HG02885 (cell line): ENCODE measurements around the gene COL1A1.
A peak's percentile ranks its signal among the peaks of the same experiment; 100 is the strongest.

Experiments
- ATAC-seq: cut with Tn5 transposase; IDR thresholded peaks from one replicate; pipeline ENCODE4 v1.9.1; 2021; ENCODE audit warnings: mild to moderate bottlenecking; ENCODE audit not compliant: unreplicated experiment, poor library complexity

Gene COL1A1

DNA sequence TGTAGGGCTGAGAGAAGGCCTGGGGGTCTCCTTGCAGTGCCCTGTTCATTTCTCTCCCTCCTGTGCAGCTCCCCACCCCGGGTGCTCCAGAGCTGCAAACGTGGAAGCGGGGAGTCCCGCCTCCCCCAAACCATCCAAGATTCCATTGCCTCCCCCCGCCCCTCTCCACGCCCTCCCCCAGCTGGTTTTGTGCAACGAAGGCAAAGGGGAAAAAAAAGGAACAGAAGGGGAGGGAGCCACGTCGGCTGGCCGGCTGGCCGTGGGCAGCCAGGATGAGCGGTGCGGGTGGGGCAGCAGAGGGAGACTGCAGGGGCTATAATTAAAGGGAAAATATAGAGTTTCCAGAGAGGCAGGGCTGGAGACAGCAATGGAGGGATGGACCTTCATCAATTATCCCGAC lies 1.7 kb upstream of the COL1A1 start:
- no peak for ATAC-seq

DNA sequence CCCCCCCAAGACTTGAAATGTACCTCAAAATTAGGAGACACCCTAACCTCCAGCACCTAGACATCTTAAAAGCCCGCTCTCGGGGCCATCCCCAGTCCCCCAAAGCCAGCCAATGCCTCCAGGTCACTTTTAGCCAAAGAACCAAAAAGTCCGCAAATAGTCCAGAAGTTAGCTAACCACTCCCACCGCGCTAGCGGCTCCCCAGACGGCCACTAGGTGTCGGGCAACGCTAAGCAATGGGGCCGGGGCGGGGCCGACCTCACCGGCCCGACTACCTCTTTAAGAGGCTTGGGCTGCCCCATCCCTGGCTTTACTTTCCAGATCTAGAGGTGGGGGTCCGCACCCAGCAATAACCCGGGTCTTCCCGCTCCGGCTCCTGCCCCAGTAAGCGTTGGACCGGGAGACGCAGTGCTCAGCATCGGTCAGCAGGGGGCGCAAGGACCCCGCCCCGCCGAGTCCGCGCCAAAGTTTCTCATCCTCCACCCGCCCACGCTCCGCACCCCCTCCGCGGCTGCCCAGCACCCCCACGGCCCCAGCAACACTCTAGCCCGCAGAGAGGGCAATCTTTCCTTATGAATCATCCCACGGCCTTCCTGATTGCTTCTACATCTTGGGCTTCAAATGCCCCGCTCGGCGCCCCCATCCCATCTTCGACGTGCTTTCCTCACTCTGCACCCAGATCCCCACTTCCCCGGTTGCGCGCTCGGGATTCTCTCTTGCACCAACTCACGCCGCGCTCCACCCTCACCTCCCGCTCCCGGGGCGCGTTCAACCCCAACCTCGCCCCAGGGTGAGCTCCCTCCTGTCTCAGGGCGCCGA lies 765 bp downstream of the COL1A1 start:
- peak; percentile 64 for ATAC-seq

DNA sequence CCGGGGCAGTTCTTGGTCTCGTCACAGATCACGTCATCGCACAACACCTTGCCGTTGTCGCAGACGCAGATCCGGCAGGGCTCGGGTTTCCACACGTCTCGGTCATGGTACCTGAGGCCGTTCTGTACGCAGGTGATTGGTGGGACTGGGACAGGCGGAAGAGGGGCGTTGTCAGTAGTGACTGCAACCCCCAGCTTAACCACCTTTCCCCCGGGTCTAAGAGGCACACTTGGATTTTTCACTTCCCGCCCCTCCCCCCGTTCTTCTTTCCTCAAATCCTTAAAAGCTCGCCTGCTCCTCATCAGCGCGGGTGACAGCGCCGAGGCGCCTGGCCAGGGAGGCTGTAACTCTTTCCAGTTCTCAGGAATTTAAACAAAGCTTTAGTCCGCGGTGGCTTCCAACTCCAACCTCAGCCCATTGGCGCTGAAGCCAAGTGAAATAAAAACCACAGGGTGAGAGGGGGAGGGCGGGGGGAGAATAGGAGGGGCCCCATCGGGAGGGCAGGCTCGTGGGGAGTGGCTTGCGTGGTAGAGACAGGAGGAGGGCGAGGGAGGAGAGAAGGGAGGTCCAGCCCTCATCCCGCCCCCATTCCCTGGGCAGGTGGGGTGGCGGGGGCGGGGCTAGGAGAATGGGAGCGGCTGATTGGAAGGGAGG lies 1.5 kb downstream of the COL1A1 start:
- ATAC-seq, result peak; percentile 41

DNA sequence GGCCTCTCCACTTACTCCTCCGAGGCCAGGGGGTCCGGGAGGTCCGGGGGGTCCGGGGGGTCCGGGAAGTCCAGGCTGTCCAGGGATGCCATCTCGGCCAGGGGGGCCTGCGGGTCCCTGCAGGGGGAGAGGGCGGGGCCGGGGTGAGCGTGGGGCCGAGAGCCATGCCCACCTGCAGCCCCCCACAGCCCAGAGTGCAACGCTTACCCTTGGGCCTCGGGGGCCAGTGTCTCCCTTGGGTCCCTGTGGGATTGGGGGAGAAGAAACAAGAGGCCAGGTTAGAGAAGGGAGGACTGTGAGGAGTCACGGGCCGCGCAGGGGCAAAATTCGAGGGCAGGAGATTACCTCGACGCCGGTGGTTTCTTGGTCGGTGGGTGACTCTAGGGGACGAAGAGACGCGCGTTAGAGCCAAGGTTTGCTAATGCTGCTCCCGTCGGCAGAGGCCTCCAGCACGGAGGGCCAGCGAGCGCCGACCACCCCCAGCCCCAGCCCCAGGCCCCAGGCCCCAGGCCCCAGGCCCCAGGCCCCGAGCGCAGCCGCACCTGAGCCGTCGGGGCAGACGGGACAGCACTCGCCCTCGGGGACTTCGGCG lies 2.1 kb downstream of the COL1A1 start:
- ATAC-seq, result no peak

DNA sequence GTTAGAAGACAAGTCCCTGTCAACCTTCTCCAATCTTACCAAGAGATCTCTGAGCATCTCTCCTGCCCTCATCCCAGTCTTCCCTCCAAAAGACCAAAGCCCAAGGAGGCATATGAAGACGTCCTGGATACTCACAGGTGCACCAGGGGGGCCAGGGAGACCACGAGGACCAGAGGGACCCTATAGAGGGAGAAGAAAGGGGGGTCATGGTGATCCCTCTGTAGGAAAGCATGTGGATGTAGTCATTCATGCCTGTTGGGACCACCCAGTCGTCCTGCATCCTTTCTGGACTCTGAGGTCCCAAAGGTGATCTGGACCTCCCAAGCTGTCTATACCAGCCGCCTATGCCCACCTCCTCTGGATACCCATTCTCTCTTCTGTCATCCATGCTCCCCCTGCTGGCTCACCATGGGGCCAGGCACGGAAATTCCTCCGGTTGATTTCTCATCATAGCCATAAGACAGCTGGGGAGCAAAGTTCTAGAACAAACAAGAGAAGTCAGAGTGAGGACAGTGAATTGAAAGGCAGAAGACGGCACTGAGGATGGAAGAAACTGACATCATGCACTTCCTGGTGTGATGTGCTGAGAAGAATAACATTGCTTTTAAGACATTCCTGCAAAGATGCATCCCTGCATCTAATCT lies 3.3 kb downstream of the COL1A1 start:
- no peak for ATAC-seq

DNA sequence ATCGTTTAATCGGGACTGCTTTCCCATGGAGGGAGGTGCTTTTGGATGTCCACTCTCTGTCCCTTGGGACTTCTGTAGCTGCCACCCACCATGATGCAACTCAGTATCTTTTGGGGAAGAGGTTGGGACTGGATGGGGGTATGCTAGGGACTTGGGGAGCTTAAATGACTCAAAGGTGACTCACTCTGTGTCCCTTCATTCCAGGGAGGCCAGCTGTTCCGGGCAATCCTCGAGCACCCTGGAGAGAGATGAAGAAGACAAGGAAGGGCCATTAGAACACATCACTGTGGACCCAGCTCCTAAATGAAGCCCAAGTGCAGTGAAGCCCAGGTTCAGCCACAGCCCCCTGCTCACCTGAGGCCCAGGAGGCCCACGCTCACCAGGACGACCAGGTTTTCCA lies 4.6 kb downstream of the COL1A1 start:
- no peak for ATAC-seq

DNA sequence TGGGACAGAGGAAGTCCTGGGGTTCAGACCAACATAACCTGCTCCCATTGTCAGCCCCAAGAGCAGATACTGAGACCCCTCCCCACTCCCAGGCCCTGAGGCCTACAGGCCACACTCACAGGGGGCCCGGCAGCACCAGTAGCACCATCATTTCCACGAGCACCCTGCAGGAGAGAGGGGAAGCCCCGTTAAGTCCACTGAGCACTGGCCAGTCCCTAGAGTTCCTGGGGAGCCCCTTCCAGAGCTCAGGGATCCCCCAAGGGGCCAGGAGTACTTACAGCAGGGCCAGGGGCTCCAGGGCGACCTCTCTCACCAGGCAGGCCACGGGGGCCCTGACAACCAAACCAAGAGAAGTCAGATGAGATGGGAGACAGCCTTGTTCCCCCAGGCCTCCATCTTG lies 5.4 kb downstream of the COL1A1 start:
- no peak for ATAC-seq

DNA sequence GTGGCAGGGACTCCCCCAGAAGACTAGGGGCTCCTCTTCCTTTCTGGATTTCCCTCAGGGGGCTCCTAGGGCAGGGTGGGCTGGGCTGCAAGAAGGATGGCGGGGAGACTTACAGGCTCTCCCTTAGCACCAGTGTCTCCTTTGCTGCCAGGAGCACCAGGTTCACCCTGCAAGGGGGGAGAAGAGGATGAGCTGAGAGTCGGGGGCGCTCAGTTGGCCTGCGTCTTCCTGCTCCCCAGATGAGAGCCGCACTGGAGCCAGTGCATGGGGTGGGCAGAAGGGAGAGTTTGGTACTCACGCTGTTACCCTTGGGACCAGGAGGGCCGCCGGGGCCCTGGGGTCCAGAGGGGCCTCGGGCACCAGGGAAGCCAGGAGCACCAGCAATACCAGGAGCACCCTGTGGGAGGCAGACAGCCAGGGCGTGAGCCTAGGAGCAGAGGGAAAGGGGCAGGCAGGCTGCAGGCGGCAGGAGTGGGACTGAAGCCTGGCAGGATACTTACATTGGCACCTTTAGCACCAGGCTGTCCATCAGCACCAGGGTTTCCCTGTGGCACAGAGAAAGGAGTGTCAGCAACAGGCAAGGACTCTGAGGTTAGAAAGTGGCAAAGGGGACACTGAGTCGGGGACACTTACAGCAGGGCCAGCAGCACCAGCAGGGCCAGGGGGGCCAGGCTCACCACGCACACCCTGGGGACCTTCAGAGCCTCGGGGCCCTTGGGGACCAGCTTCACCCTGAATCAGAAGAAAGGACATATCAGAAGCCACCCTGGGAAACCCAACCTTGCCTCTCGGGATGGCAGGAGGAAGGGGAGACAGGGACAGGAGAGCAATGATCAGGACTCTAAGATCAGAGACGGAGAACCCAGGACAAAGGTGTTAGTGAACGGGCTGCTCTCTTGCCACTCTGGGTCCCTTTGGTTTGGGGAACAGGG lies 6.2 kb downstream of the COL1A1 start:
- ATAC-seq, result no peak

DNA sequence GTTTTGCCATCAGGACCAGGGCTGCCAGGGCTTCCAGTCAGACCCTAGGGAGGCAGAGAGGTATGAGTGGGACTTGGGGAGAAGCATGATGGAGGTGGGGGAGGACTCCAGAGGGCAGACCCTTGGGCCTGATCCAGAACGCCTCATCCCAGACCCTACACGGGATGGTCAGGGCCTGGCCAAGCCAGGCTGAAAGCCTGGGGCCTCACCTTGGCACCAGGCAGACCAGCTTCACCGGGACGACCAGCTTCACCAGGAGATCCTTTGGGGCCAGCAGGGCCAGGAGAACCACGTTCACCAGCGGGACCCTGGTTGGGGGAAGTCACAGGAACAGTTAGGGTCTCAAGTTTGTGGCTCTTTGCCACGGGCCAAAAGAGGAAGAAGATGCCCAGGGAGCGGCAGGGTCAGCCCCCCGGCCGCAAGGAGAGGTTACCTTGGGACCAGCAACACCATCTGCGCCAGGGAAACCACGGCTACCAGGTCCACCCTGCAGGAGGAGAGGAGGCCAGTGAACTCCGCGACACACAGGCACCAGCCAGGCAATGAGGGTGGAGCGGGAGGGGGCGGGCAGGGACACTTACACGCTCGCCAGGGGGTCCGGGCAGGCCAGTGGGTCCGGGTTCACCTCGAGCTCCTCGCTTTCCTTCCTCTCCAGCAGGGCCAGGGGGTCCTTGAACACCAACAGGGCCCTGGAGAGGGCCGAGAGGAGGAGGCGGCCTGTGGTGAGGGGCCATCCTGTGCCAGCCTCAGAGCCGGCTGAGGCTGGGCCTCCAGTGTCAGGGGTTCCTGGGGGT lies 7.1 kb downstream of the COL1A1 start:
- no peak for ATAC-seq

DNA sequence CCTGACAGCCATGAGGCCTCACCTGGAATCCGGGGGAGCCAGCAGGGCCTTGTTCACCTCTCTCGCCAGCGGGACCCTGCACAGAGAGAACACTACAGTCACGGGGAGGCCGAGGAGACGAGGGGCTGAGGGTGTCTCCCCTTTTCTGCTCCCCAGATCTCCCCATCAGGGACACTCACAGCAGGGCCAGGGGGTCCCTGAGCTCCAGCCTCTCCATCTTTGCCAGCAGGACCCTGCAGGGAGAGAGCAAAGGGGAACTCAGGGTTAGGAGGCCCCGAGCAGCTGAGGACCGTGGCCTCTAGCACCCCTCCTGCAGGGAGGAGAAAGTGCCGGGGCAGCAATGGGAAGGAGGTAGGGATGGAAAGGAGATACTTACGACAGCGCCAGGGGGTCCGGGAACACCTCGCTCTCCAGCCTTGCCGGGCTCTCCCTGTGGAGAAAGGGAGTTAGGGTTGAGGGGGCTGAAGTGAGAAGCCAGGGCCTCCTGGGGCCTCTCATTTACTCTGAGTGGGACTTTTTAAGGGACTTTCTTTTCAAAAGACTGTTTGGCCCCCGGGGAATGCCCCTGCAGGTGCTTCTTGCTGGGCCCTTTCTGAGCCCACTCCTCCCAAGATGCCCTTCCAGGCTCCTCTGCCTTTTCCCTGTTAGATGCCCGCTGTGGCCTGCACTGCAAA lies 8.7 kb downstream of the COL1A1 start:
- no peak for ATAC-seq

DNA sequence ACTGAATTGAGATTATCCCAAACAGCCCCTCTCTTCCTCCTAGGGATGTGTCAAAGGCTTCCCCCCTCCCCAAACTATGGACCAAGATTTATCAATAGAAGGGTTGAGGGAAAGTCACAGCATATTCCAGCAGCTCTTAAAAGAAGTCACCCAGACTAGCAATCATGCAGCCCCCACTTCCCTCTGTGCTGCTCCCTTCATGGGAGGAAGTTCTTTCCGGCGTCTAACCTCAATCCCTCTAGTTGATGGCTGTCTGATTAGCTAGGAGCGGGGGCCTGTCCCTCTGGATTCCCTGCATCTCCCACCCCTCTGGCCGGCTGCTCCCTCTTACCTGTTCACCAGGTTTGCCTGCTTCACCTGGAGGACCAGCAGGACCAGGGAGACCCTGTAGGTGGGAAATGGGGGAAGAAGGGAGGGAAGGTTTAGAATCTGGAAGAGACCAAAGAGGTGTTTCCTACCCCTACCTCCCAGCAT lies 9.2 kb downstream of the COL1A1 start:
- no peak for ATAC-seq

DNA sequence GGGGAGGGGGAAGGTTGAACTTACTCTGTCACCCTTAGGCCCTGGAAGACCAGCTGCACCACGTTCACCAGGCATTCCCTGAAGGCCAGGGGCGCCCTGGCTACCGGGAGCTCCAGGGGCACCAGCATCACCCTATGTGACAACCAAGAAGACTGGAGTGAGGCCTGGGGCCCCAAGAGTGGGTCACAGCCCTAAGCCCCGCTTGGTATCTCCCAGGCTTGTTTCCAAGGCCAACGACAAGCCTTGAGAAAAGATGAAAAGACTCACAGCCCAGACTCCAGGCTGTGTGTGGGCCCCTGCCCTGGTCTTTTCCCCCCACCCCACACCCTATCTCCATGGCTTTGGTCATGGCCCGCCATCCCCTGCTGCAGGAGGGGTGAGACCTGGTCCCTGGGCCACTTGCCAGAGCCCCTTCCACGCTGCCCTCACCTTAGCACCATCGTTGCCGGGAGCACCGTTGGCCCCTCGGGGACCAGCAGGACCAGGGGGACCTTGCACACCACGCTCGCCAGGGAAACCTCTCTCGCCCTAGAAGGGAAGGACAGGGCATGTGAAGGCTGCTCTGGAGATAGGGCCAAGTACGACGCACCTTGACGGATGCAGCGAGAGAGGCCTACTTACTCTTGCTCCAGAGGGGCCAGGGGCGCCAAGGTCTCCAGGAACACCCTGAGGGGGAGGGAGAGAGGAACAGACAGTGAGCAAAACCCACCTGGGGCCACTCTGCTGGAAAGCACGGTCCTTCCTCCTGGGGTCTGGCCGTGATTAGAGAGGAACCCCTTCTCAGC lies 9.9 kb downstream of the COL1A1 start:
- ATAC-seq, result no peak

DNA sequence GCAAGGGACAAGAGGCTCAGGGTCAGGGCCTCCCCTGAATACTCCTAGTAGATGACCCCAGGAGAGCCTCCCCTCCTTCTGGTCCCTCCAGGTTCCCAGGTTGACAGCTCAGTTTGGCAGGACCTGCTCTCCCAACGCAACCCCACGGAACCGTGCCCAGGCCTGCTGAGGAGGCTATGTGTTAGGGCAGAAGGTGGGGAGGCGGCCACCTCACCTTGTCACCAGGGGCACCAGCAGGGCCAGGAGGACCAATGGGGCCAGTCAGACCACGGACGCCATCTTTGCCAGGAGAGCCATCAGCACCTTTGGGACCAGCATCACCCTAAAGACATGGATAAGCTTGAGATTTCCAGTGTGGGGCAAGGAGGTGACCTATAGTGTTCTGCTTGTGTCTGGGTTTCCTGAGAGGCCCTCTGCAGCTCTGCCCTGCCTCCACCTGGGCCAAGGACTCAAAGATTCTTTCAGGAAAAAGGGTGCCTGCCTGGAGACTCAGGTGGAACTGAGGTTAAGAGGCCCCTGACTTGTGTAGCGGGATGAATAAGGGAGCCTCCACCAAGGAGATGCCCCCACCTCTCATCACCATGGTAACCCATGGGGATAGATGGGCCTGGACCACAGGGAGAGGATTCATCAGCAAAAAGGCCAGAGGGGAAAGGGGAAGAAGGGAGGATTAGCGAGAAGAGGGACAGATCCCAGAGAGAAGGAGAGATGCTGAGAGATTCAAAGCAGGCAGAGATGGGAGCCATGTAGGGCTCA lies 10.7 kb downstream of the COL1A1 start:
- ATAC-seq, result no peak

DNA sequence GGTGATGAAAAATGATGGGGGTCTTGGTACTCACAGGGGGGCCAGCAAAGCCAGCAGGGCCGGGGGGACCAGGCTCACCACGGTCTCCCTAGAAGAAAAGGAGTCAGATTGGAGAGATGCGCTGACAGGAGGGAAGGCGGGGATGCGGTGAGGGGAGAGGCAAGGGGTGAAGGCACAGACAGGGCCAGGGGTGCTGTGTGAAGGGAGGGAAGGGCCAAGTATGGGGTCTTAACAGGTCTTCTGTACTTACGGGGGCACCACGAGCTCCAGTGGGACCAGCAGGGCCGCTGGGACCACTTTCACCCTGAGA lies 11.2 kb downstream of the COL1A1 start:
- no peak for ATAC-seq

DNA sequence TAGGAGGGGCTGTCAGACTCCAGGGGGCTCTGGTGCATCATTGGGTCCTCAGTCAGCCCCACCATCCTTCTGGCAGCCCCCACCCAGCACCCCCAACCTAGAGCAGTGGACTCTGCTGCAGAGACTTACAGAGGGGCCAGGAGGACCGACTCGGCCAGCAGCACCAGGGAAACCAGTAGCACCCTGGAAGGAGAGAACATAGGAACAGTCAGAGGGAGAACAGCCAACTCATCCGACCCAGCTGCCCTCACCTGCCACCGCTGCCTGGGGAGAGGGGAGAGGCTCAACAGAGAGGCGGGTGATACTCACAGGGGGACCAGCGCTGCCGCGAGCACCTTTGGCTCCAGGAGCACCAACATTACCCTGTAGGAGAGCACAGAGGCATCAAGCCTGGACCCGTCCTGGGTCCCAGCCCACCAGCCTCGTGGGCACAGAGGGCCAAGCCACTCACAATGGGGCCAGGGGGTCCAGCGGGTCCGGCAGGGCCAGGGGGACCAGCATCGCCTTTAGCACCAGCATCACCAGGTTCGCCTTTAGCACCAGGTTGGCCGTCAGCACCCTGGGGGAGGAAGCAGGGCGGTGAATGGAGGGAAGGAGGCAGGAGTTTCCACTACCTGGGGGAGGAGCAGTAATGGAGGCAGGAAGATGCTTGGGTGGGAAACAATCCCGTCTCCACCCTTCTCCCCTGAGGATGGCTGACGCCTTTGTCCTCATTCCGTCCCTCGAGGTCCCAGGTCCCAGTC lies 11.7 kb downstream of the COL1A1 start:
- no peak for ATAC-seq

DNA sequence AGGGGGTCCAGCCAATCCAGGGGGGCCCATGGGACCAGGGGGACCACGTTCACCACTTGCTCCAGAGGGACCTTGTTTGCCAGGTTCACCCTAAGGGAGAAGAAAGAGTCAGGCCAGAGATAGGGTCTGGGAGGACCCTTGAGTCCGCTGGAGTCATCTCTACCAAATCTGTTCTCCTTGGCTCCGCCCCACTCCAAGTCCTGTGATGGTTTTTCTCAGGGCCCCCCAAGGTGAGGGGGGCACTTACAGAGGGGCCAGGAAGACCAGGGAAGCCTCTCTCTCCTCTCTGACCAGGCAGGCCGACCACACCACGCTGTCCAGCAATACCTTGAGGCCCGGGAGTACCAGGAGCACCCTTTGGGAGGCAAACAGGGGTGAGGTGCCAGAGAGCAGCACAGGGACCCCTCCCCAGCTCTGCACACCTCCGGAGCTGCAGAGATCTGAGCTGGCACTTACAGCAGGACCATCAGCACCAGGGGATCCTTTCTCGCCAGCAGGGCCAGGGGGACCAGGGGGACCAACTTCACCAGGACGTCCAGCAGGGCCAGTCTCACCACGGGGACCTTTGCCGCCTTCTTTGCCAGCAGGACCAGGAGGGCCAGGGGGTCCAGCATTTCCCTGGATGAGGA lies 12.4 kb downstream of the COL1A1 start:
- no peak for ATAC-seq
